Measurements from ENCODE around the gene GJB1.

GJB1 gene

GRCh38 chrX:71183341-71183740 is 39.7 kb upstream of the GJB1 start:
- ChIA-PET POLR2A (no interaction called here), CTCF (interaction anchor here (0.5 to 6.6 kb wide), 3 partner anchors 51 to 213 kb away, joined by 3 to 40 read pairs (median 3); no protein-coding TSS in a partner anchor)
- TF ChIP-seq ZNF366 (tag by site-specific recombination; conservative IDR thresholded peaks at IDR 0.05) (no peak), BCL11B (tag by site-specific recombination; IDR thresholded peaks at IDR 0.05; ENCODE audit: low read depth) (no peak)
- Histone ChIP-seq H3K9me3 (ENCODE audit: control insufficient read depth, insufficient read depth, low read depth, low read length) (no peaks in the 10 kb centered on the region; the same call in 1 of the 2 replicates), H3K36me3 (ENCODE audit: control insufficient read depth in 2 of 2, insufficient read depth in 1 of 2, low read length in 2 of 2) (no peaks in the 10 kb centered on the region), H3K27ac (ENCODE audit: extremely low read depth, low read depth, low read length) (no peak overlapping the region), H3K4me3 (ENCODE audit: low read depth, low read length) (no peak overlapping the region), H3K4me1 (ENCODE audit: control insufficient read depth, insufficient read depth, low read length) (peaks cover 3% of the 10 kb centered on the region; the same call in 1 of the 2 replicates)

- ChIA-PET CTCF (interaction anchor here (0.7 kb wide), 1 partner anchor 52 kb away, joined by 3 read pairs; no protein-coding TSS in a partner anchor), POLR2A (no interaction called here)
- H3K9me3 ChIP-seq (ENCODE audit: control insufficient read depth, insufficient read depth, low read depth, low read length) = no peaks in the 10 kb centered on the region; the same call in 1 of the 2 replicates
- no peaks in the 10 kb centered on the region for H3K36me3 ChIP-seq (ENCODE audit: control insufficient read depth in 2 of 2, insufficient read depth in 1 of 2, low read length in 2 of 2)
- no peak overlapping the region for H3K27ac ChIP-seq (ENCODE audit: extremely low read depth, low read depth, low read length)
- TF ChIP-seq ZNF488 (tag by site-specific recombination; IDR thresholded peaks at IDR 0.05) = no peak
- TF ChIP-seq SCRT1 (tag by site-specific recombination; IDR thresholded peaks at IDR 0.05; ENCODE audit: borderline replicate concordance) = no peak
- no peak for TF ChIP-seq ZNF302 (tag by site-specific recombination; IDR thresholded peaks at IDR 0.05; ENCODE audit: low read depth)
- no peak for TF ChIP-seq ZNF341 (tag by site-specific recombination; IDR thresholded peaks at IDR 0.05; ENCODE audit: low read depth)
- no peak overlapping the region for H3K4me3 ChIP-seq (ENCODE audit: low read depth, low read length)
- H3K4me1 ChIP-seq (ENCODE audit: control insufficient read depth, insufficient read depth, low read length) = peaks cover 3% of the 10 kb centered on the region; the same call in 1 of the 2 replicates
These were observed 38.9 kb upstream of the GJB1 start for GRCh38 chrX:71184092-71184491.

GRCh38 chrX:71184803-71185495 is 38.1 kb upstream of the GJB1 start:
- CTCF ChIA-PET = interaction anchor here (0.6 kb wide), 1 partner anchor 153 kb away, joined by 3 read pairs; no protein-coding TSS in a partner anchor
- POLR2A ChIA-PET = interaction anchor here (0.6 kb wide), 1 partner anchor 136 kb away, joined by 6 read pairs; no protein-coding TSS in a partner anchor
- TF ChIP-seq ZNF341 (tag by site-specific recombination; IDR thresholded peaks at IDR 0.05; ENCODE audit: low read depth) (no peak), ZNF621 (tag by site-specific recombination; IDR thresholded peaks at IDR 0.05) (no peak), ZNF121 (tag by site-specific recombination; IDR thresholded peaks at IDR 0.05) (0 out of 2 replicates have a peak, but pooled peaks have one; percentile 27), SETDB1 (IDR thresholded peaks at IDR 0.05; ENCODE audit: insufficient read length, low read length) (no peak), ZNF394 (tag by site-specific recombination; IDR thresholded peaks at IDR 0.05; ENCODE audit: borderline replicate concordance) (no peak)
- H3K36me3 ChIP-seq (ENCODE audit: control insufficient read depth in 2 of 2, insufficient read depth in 1 of 2, low read length in 2 of 2) = no peaks in the 10 kb centered on the region
- no peak overlapping the region for H3K4me3 ChIP-seq (ENCODE audit: low read depth, low read length)
- H3K4me1 ChIP-seq (ENCODE audit: control insufficient read depth, insufficient read depth, low read length) = peaks cover 3% of the 10 kb centered on the region; the same call in 1 of the 2 replicates
- H3K27ac ChIP-seq (ENCODE audit: extremely low read depth, low read depth, low read length) = no peak overlapping the region
- no peaks in the 10 kb centered on the region; the same call in 1 of the 2 replicates for H3K9me3 ChIP-seq (ENCODE audit: control insufficient read depth, insufficient read depth, low read depth, low read length)

- no peak for TF ChIP-seq ZBTB6 (tag by site-specific recombination; IDR thresholded peaks at IDR 0.05)
- no peak for TF ChIP-seq ZNF23 (tag by site-specific recombination; IDR thresholded peaks at IDR 0.05; ENCODE audit: borderline replicate concordance)
- TF ChIP-seq ZNF555 (tag by site-specific recombination; conservative IDR thresholded peaks at IDR 0.05) = no peak
- no peak for TF ChIP-seq ZNF423 (tag by site-specific recombination; IDR thresholded peaks at IDR 0.05)
- no peak for TF ChIP-seq ZBTB49 (tag by site-specific recombination; IDR thresholded peaks at IDR 0.05; ENCODE audit: low read depth)
- TF ChIP-seq ZNF248 (tag by site-specific recombination; IDR thresholded peaks at IDR 0.05) = no peak
- TF ChIP-seq ZNF239 (tag by site-specific recombination; IDR thresholded peaks at IDR 0.05) = no peak
- Histone ChIP-seq H3K36me3 (ENCODE audit: control insufficient read depth in 2 of 2, insufficient read depth in 1 of 2, low read length in 2 of 2) (no peaks in the 10 kb centered on the region), H3K27ac (ENCODE audit: extremely low read depth, low read depth, low read length) (no peak overlapping the region), H3K4me1 (ENCODE audit: control insufficient read depth, insufficient read depth, low read length) (no peaks in the 10 kb centered on the region), H3K9me3 (ENCODE audit: control insufficient read depth, insufficient read depth, low read depth, low read length) (no peaks in the 10 kb centered on the region; the same call in 1 of the 2 replicates), H3K4me3 (ENCODE audit: low read depth, low read length) (no peak overlapping the region)
- CTCF ChIA-PET = no interaction called here
- POLR2A ChIA-PET = interaction anchor here (0.6 kb wide), 1 partner anchor 11 kb away, joined by 3 read pairs; no protein-coding TSS in a partner anchor
These were observed 31.8 kb upstream of the GJB1 start for GRCh38 chrX:71191248-71191647.

Measured in HEK293 (cell line).